ENCODE results near the gene NEDD4L.
"Not testable (repeated sequence)": the region's sequence is repeated elsewhere in the genome, so short reads cannot be mapped to it uniquely, and the experiment has no call there.

Gene NEDD4L

GRCh38 chr18:58416704-58417683 is 373.0 kb downstream of the NEDD4L start:
- Mint-ChIP-seq H3K4me1 (ENCODE audit: low read depth) (no peaks in the 10 kb centered on the region), H3K36me3 (ENCODE audit: low read depth) (no peaks in the 10 kb centered on the region), H3K4me3 (no peak overlapping the region), H3K9me3 (peaks cover 2% of the 10 kb centered on the region), H3K27me3 (peaks cover 5% of the 10 kb centered on the region), H3K27ac (no peak overlapping the region)
- DNase-seq, result no peak

GRCh38 chr18:58417752-58418151 is 373.7 kb downstream of the NEDD4L start:
- Mint-ChIP-seq H3K4me1 (ENCODE audit: low read depth) (no peaks in the 10 kb centered on the region), H3K36me3 (ENCODE audit: low read depth) (no peaks in the 10 kb centered on the region), H3K27me3 (peaks cover 5% of the 10 kb centered on the region), H3K27ac (no peak overlapping the region), H3K4me3 (no peak overlapping the region), H3K9me3 (peaks cover 2% of the 10 kb centered on the region)
- no peak for DNase-seq

GRCh38 chr18:58418361-58418760 is 374.3 kb downstream of the NEDD4L start:
- Mint-ChIP-seq H3K36me3 (ENCODE audit: low read depth) (no peaks in the 10 kb centered on the region), H3K27ac (no peak overlapping the region), H3K4me1 (ENCODE audit: low read depth) (no peaks in the 10 kb centered on the region)

DNA sequence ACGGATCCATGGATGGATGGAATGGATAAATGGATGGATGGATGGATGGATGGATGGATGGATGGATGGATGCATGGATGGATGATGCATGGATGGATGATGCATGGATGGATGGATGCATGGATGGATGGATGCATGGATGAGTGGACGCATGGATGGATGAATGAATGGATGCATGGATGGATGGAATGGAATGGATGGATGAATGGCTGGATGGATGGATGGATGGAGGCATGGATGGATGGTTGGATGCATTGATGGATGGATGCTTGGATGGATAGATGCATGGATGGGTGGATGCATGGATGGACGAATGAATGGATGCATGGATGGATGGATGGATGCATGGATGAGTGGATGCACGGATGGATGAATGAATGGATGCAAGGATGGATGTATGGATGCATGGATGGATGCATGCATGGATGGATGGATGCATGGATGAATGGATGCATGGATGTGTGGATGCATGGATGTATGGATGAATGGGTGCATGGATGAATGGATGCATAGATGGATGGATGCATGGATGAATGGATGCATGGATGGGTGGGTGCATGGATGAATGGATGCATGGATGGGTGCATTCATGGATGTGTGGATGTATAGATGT is 375.7 kb downstream of the NEDD4L start:
- no peak for DNase-seq
- Mint-ChIP-seq H3K27ac (no peak overlapping the region), H3K4me3 (no peak overlapping the region), H3K36me3 (ENCODE audit: low read depth) (no peaks in the 10 kb centered on the region), H3K27me3 (peaks cover 8% of the 10 kb centered on the region), H3K9me3 (peaks cover 2% of the 10 kb centered on the region), H3K4me1 (ENCODE audit: low read depth) (no peaks in the 10 kb centered on the region)

More at GRCh38 chr18:58418361-58418760, 374.3 kb downstream of the NEDD4L start:
- Mint-ChIP-seq H3K4me3 (no peak overlapping the region), H3K27me3 (peaks cover 8% of the 10 kb centered on the region), H3K9me3 (peaks cover 2% of the 10 kb centered on the region)
- DNase-seq, result no peak

DNA sequence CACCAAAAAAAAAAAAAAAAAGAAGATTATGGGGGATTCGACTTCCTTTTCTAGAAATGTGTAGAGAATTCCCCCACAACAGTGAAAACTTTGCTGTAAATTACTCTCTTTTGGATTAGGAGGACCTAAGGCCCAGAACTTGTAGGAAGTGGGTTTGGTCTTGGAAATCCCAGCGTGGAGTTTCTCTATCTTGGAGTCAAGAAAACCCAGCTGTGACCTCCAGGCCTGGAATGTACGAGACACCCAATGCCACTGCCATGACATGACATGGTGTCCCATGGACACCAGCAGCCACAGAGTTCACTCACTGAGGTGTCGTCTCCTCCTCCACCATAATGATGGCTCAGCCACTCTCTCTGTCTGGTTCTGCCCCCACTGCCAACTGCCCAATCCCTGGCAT is 382.6 kb downstream of the NEDD4L start:
- no peak for DNase-seq
- H3K4me3 Mint-ChIP-seq, result no peak overlapping the region
- peaks cover 3% of the 10 kb centered on the region for H3K27me3 Mint-ChIP-seq
- H3K9me3 Mint-ChIP-seq, result no peaks in the 10 kb centered on the region
- H3K27ac Mint-ChIP-seq, result peak overlapping the region; percentile 23
- H3K4me1 Mint-ChIP-seq (ENCODE audit: low read depth), result peaks cover 2% of the 10 kb centered on the region
- no peaks in the 10 kb centered on the region for H3K36me3 Mint-ChIP-seq (ENCODE audit: low read depth)

GRCh38 chr18:58427321-58427720 is 383.3 kb downstream of the NEDD4L start:
- DNase-seq, result no peak
- peaks cover 3% of the 10 kb centered on the region for H3K27me3 Mint-ChIP-seq
- H3K9me3 Mint-ChIP-seq, result no peaks in the 10 kb centered on the region
- no peak overlapping the region for H3K27ac Mint-ChIP-seq
- peaks cover 2% of the 10 kb centered on the region for H3K4me1 Mint-ChIP-seq (ENCODE audit: low read depth)
- no peaks in the 10 kb centered on the region for H3K36me3 Mint-ChIP-seq (ENCODE audit: low read depth)
- H3K4me3 Mint-ChIP-seq, result no peak overlapping the region

GRCh38 chr18:58429442-58429841 is 385.4 kb downstream of the NEDD4L start:
- Mint-ChIP-seq H3K27me3 (no peaks in the 10 kb centered on the region), H3K27ac (no peak overlapping the region), H3K4me1 (ENCODE audit: low read depth) (peaks cover 2% of the 10 kb centered on the region), H3K36me3 (ENCODE audit: low read depth) (no peaks in the 10 kb centered on the region), H3K9me3 (no peaks in the 10 kb centered on the region), H3K4me3 (no peak overlapping the region)
- no peak for DNase-seq

- no peaks in the 10 kb centered on the region for H3K9me3 Mint-ChIP-seq
- no peaks in the 10 kb centered on the region for H3K36me3 Mint-ChIP-seq (ENCODE audit: low read depth)
- H3K27me3 Mint-ChIP-seq, result no peaks in the 10 kb centered on the region
- no peak overlapping the region for H3K27ac Mint-ChIP-seq
- H3K4me1 Mint-ChIP-seq (ENCODE audit: low read depth), result no peaks in the 10 kb centered on the region
- no peak overlapping the region for H3K4me3 Mint-ChIP-seq
- DNase-seq, result no peak
Observed at GRCh38 chr18:58431215-58431614, 387.2 kb downstream of the NEDD4L start.

DNA sequence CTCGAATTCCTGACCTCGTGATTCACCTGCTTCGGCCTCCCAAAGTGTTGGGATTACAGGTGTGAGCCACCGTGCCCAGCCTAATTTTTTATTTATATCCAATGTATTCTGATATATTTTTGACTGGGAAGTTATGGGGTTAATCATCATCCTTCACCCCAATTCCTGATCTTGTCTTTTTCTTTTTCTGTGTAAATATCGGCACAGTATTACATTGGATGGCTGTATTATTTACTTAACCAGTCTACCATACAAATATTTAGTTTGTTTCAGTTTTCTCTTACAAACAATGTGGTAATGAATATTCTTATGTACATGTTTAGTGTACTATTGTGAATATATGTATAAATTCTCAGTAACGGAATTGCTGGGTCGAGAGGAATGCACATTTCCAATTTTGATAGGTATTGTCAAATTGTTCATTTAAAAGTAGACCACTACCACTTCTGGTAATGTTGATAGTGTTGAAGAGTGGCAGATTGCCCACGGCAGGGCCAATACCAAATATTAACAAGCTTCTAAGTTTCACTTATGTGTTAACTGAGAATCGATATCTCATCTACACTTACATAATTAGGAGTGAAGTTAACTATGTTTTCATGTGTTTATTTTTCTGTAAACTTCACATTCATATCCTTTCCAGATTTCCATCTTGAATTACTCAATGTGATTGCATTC is 388.2 kb downstream of the NEDD4L start:
- H3K27me3 Mint-ChIP-seq, result no peaks in the 10 kb centered on the region
- H3K27ac Mint-ChIP-seq, result no peak overlapping the region
- no peaks in the 10 kb centered on the region for H3K4me1 Mint-ChIP-seq (ENCODE audit: low read depth)
- no peak overlapping the region for H3K4me3 Mint-ChIP-seq
- H3K9me3 Mint-ChIP-seq, result no peaks in the 10 kb centered on the region
- no peak for DNase-seq
- H3K36me3 Mint-ChIP-seq (ENCODE audit: low read depth), result no peaks in the 10 kb centered on the region

DNA sequence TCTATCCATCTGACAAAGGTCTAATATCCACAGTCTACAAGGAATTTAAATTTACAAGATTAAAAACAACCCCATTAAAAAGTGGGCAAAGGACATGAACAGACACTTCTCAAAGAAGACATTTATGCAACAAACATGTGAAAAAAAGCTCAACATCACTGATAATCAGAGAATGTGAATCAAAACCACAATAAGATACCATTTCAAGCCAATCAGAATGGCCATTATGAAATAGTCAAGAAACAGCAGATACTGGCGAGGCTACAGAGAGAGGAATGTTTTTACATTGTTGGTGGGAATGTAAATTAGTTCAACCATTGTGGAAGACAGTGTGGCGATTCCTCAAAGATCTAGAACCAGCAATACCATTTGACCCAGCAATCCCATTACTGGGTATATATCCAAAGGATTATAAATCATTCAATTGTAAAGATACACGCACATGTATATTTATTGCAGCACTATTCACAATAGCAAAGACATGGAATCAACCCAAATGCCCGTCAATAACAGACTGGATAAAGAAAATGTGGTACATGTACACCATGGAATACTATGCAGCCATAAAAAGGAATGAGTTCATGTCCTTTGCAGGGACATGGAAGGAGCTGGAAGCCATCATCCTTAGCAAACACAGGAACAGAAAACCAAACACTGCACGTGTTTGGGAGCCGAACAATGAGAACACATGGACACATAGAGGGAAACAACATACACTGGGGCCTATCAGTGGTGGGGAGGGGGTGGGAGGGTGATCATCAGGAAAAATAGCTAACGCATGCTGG is 391.4 kb downstream of the NEDD4L start:
- not testable (repeated sequence) for H3K27me3 Mint-ChIP-seq; H3K4me3 Mint-ChIP-seq; H3K27ac Mint-ChIP-seq; H3K36me3 Mint-ChIP-seq (ENCODE audit: low read depth); H3K9me3 Mint-ChIP-seq; DNase-seq
- H3K4me1 Mint-ChIP-seq (ENCODE audit: low read depth), result peaks cover 15% of the 10 kb centered on the region

GRCh38 chr18:58438161-58438957 is 394.3 kb downstream of the NEDD4L start:
- DNase-seq, result peak; percentile 34
- H3K27me3 Mint-ChIP-seq, result no peaks in the 10 kb centered on the region
- H3K4me3 Mint-ChIP-seq, result peak overlapping the region; percentile 65
- H3K4me1 Mint-ChIP-seq (ENCODE audit: low read depth), result peaks cover 15% of the 10 kb centered on the region
- H3K27ac Mint-ChIP-seq, result peak overlapping the region; percentile 63
- H3K9me3 Mint-ChIP-seq, result no peaks in the 10 kb centered on the region
- H3K36me3 Mint-ChIP-seq (ENCODE audit: low read depth), result no peaks in the 10 kb centered on the region

- H3K27me3 Mint-ChIP-seq, result no peaks in the 10 kb centered on the region
- DNase-seq, result no peak
- H3K27ac Mint-ChIP-seq, result peak overlapping the region; percentile 63
- H3K4me1 Mint-ChIP-seq (ENCODE audit: low read depth), result peaks cover 15% of the 10 kb centered on the region
- no peaks in the 10 kb centered on the region for H3K9me3 Mint-ChIP-seq
- peak overlapping the region; percentile 65 for H3K4me3 Mint-ChIP-seq
- no peaks in the 10 kb centered on the region for H3K36me3 Mint-ChIP-seq (ENCODE audit: low read depth)
Observed at GRCh38 chr18:58438958-58439300, 394.9 kb downstream of the NEDD4L start.

GRCh38 chr18:58443671-58444070 is 399.6 kb downstream of the NEDD4L start:
- Mint-ChIP-seq H3K4me3 (no peak overlapping the region), H3K27me3 (peaks cover 2% of the 10 kb centered on the region), H3K9me3 (no peaks in the 10 kb centered on the region), H3K4me1 (ENCODE audit: low read depth) (peaks cover 7% of the 10 kb centered on the region), H3K27ac (no peak overlapping the region), H3K36me3 (ENCODE audit: low read depth) (no peaks in the 10 kb centered on the region)
- no peak for DNase-seq
